MCF 10A (cell line): ENCODE results near the gene CYB5D1. TPM values are rescaled to one million over a fixed set of nuclear protein-coding genes. Genes with fewer than 3 reads are reported as not detected.
A peak's percentile ranks its signal among the peaks of the same experiment; 100 is the strongest.

Experiments used
- BruUV-seq: library from RNA; stranded (reverse); fragments of 400-500 nt; replicated peaks from 2 replicates; lab custom pipeline; 2021; lab: Mats Ljungman, UMichigan
- CTCF ChIA-PET: fragments of 300-600 bp; sonication (Branson Sonifier 250); formaldehyde crosslinking; extraction: SDS; loops from one replicate; lab custom pipeline; 2021; ENCODE audit warnings: antibody characterized with exemption, inconsistent platforms; lab: Yijun Ruan, JAX
- POLR2A ChIA-PET: fragments of 300-600, 350-650 bp; sonication (Branson Sonifier 250); formaldehyde crosslinking; extraction: SDS; loops from one replicate; lab custom pipeline; 2020; ENCODE audit warnings: antibody characterized with exemption, inconsistent platforms; lab: Yijun Ruan, JAX
- DNase-seq: peaks from one replicate; pipeline ENCODE4 v3.0.0-alpha.2; 2018; ENCODE audit not compliant: unreplicated experiment
- H3K27ac Mint-ChIP-seq: one replicate; pipeline ENCODE4 v1.8.0; 2022; ENCODE audit warnings: mild to moderate bottlenecking, low read depth, mixed read lengths; ENCODE audit not compliant: unreplicated experiment
- H3K27me3 Mint-ChIP-seq: one replicate; pipeline ENCODE4 v1.8.0; 2022; ENCODE audit warnings: mixed read lengths; ENCODE audit not compliant: insufficient read depth, unreplicated experiment
- H3K36me3 Mint-ChIP-seq: one replicate; pipeline ENCODE4 v1.8.0; 2022; ENCODE audit warnings: mild to moderate bottlenecking, moderate library complexity, mixed read lengths; ENCODE audit not compliant: insufficient read depth, unreplicated experiment
- H3K4me1 Mint-ChIP-seq: one replicate; pipeline ENCODE4 v1.8.0; 2022; ENCODE audit warnings: mixed read lengths; ENCODE audit not compliant: insufficient read depth, unreplicated experiment
- H3K4me3 Mint-ChIP-seq: one replicate; pipeline ENCODE4 v1.8.0; 2022; ENCODE audit warnings: mild to moderate bottlenecking, moderate library complexity, mixed read lengths; ENCODE audit not compliant: unreplicated experiment
- H3K9me3 Mint-ChIP-seq: one replicate; pipeline ENCODE4 v1.8.0; 2022; ENCODE audit warnings: mixed read lengths; ENCODE audit not compliant: unreplicated experiment
- intact Hi-C: fragments of 100-400 bp; cut with micrococcal nuclease; formaldehyde crosslinking; loops from 2 replicates; pipeline ENCODE4 v1.14.1; 2022
- total RNA-seq: library from RNA; stranded (reverse); gene quantifications from 2 replicates; pipeline ENCODE4 v1.2.3, GENCODE V29; 2022
- TF ChIP-seq, protein P1 (sequence below): fragments of 200-600 bp; IDR thresholded peaks from one replicate; pipeline ENCODE4 v1.8.0; 2022; ENCODE audit warnings: antibody characterized with exemption, mild to moderate bottlenecking; ENCODE audit not compliant: unreplicated experiment

The CYB5D1 gene
- total RNA-seq, 1 experiment from 2014 or later = 23.1 TPM

DNA sequence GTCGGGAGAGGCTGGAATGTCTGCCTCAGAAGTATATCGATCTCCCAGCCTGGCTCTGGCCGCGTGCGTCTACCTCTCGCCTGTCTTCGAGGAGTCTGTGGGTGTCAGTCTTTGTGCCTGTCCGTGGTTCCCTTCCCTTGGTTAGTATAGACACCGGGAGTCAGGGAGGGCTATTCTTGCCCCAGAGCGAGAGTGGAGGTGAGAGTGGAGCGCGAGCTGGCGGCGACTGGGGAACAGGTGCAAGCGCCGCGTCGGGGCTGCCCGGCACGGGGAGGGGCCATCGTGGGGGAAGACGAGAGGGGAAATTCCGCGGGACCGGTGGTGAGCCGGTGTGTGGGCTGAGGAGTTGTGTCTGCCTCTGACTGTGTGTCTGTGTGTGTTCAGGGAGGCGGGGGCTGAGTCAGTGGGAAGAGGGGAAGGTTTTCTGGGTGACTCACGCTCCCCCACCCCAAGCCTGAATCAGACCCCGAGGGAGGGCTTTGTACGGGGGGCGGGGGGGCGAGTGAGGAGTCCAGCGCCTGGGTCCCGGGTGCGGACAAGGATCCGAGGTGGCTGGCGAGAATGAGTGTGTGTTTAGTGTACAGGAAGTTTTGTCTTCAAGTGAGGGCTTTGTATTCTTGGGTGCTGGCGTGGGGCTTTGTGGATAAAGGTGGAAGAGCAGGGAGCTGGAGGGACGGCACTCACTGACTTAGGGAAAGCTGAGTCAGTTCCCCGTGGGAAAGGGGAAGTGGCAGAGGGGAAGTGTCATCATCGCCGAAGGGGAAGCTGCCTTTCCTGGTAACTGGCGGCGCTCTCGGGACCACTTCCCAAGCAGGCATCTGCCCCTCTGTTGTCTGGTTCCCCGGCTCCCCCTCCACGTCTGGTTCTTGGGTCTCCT, 15.2 kb upstream of the CYB5D1 start:
- POLR2A ChIA-PET = interaction anchor here (0.6 to 5.7 kb wide), 23 partner anchors 8 to 488 kb away, joined by 3 to 97 read pairs (median 5); partner anchors contain the start of genes CHD3, CNTROB, CTC1 and CYB5D1
- Mint-ChIP-seq H3K4me1 (peaks cover 42% of the 10 kb centered on the region), H3K27me3 (no peaks in the 10 kb centered on the region), H3K4me3 (peak overlapping the region; percentile 79), H3K27ac (peak overlapping the region; percentile 87), H3K36me3 (peaks cover 60% of the 10 kb centered on the region), H3K9me3 (no peaks in the 10 kb centered on the region)
- TF ChIP-seq, protein P1, sequence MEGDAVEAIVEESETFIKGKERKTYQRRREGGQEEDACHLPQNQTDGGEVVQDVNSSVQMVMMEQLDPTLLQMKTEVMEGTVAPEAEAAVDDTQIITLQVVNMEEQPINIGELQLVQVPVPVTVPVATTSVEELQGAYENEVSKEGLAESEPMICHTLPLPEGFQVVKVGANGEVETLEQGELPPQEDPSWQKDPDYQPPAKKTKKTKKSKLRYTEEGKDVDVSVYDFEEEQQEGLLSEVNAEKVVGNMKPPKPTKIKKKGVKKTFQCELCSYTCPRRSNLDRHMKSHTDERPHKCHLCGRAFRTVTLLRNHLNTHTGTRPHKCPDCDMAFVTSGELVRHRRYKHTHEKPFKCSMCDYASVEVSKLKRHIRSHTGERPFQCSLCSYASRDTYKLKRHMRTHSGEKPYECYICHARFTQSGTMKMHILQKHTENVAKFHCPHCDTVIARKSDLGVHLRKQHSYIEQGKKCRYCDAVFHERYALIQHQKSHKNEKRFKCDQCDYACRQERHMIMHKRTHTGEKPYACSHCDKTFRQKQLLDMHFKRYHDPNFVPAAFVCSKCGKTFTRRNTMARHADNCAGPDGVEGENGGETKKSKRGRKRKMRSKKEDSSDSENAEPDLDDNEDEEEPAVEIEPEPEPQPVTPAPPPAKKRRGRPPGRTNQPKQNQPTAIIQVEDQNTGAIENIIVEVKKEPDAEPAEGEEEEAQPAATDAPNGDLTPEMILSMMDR = no peak
- CTCF ChIA-PET = interaction anchor here (0.7 to 5.8 kb wide), 4 partner anchors 9 to 146 kb away, joined by 3 to 32 read pairs (median 3); no protein-coding TSS in a partner anchor
- intact Hi-C loops = no loop called here
- TSS peak; percentile 63 for BruUV-seq
- peak; percentile 83 for DNase-seq

DNA sequence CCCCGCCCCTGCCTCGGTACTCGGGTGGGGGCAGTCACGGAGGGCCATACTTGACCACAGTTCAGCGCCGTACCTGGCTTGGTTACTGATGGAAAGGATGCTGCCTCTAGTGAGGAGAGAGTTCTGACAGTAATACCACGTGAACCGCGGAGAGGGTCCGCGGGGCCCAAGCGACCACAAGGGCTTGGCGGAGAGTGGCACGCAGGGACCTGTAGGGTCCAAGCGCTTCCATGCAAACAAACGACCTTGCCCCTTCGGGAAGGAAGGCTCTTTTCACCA, 14.6 kb upstream of the CYB5D1 start:
- Mint-ChIP-seq H3K36me3 (peaks cover 57% of the 10 kb centered on the region), H3K4me1 (peaks cover 40% of the 10 kb centered on the region), H3K4me3 (peak overlapping the region; percentile 79), H3K9me3 (no peaks in the 10 kb centered on the region), H3K27me3 (no peaks in the 10 kb centered on the region), H3K27ac (peak overlapping the region; percentile 87)
- BruUV-seq = no TSS peak
- intact Hi-C loops = no loop called here
- ChIA-PET POLR2A (interaction anchor here (0.6 to 5.7 kb wide), 18 partner anchors 8 to 489 kb away, joined by 3 to 97 read pairs (median 5); partner anchors contain the start of genes CHD3, CNTROB, CTC1 and CYB5D1), CTCF (interaction anchor here (0.7 to 5.8 kb wide), 3 partner anchors 100 to 179 kb away, joined by 3 to 32 read pairs (median 5); no protein-coding TSS in a partner anchor)
- DNase-seq = no peak
- TF ChIP-seq, protein P1 = no peak

DNA sequence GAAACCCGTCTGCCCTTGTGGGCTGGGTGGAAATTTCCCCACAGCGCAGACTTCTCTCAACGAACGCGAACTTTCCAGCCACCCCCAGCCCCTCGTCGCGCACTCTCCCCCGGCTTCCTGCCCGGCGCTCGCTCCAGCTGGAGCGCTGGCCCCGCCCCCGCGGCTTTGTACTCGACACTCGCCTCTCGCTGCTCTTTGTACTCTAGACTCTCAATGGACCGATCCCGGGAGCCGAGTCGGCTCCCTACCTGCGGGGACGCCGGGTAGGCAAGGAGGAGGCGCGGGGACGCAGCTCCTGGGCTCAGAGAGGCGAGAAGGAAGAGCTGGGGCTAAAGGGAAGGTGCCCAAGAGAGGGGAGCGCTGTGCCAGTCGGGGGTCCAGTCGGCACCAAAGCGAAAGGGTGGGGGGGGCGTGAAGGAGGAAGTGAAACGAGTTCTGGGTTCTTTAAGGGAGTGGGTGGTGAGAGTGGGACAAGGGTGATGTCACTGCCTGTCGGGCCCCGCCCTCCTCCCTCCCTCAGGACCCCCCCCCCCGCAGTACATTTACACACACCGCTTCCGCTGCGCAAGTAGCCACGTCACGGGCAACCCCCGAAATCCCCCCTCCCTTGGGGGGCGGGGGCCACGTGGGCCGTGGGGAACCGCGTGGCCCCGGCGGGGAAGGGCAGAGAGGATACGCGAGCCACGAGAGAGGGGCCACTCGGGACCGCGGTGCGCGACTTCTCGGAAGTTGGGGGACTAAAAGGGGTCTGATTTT, 14.1 kb upstream of the CYB5D1 start:
- peaks cover 57% of the 10 kb centered on the region for H3K36me3 Mint-ChIP-seq
- BruUV-seq = TSS peak; percentile 50
- DNase-seq = peak; percentile 84
- H3K9me3 Mint-ChIP-seq = no peaks in the 10 kb centered on the region
- TF ChIP-seq, protein P1 = no peak
- H3K4me1 Mint-ChIP-seq = peaks cover 34% of the 10 kb centered on the region
- H3K27me3 Mint-ChIP-seq = no peaks in the 10 kb centered on the region
- H3K27ac Mint-ChIP-seq = peak overlapping the region; percentile 87
- ChIA-PET POLR2A (interaction anchor here (0.6 to 5.7 kb wide), 17 partner anchors 7 to 490 kb away, joined by 3 to 97 read pairs (median 5); partner anchors contain the start of genes CHD3, CNTROB, CTC1 and CYB5D1), CTCF (interaction anchor here (0.7 to 5.8 kb wide), 4 partner anchors 9 to 178 kb away, joined by 3 to 32 read pairs (median 11); partner anchors contain the start of gene KDM6B)
- intact Hi-C loops = loop anchor here (1.0 kb wide), 1 partner anchor 7 kb away; no protein-coding TSS in a partner anchor
- peak overlapping the region; percentile 79 for H3K4me3 Mint-ChIP-seq
